HG02840 (cell line): ENCODE measurements around the gene CNKSR2.

Experiments used
- ATAC-seq: cut with Tn5 transposase; IDR thresholded peaks from one replicate; pipeline ENCODE4 v1.9.1; 2021; ENCODE audit warnings: mild to moderate bottlenecking, moderate library complexity, moderate number of reproducible peaks; ENCODE audit not compliant: unreplicated experiment, low FRiP score

CNKSR2 gene

DNA sequence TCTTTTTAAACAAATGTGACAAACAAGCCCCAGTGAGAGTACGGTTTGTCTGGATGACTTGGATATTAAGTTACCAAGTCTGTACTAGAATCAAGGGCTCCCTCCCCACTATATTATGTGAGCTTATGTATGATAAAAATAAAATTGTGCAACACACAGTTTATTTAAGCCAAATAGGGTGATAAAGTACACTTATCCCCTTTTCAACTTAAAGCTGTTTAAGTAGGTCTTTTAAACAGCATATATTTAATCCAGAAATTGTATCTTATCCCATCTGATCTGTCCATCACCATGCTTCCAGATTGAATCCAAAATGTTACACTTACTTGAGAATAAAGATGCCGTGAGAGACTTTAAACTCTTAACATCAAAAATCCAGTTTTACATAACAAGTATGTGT is 285.9 kb downstream of the CNKSR2 start:
- ATAC-seq = no peak

DNA sequence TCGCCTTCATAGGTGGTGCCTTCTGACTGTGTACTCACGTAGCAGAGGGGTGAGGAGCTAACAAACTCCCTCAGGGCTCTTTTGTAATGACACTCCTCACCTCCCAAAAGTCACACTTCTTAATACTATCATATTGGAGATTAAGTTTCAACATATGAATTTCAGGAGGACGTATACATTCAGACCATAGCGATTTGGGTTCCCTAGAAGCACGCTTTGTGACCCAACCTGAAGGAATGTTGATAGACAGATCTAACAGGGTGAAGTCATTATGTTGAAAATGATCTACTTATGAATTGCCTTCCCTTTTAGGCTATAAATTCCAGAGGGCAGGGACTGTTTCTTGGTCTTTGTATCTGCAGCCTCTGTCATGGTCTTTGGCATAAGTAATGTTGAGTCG is 287.1 kb downstream of the CNKSR2 start:
- no peak for ATAC-seq

DNA sequence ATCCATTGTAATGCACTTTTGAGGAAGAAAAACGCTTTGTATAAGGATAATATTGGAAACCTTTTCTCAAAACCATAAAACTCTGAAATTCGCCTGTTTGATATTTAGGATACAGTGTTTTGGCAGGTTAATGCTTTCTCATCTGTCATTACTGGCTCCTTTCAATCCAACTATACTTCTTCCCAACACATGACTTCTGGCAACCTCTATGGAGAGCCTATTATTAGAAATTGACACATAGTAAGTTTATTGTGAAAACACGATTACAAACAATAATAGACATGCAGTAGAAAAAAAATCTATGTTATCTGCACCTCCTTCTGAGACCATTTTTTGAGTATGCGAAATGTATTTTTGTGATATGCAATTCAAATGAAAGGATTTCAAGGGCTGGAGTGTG is 288.5 kb downstream of the CNKSR2 start:
- no peak for ATAC-seq

DNA sequence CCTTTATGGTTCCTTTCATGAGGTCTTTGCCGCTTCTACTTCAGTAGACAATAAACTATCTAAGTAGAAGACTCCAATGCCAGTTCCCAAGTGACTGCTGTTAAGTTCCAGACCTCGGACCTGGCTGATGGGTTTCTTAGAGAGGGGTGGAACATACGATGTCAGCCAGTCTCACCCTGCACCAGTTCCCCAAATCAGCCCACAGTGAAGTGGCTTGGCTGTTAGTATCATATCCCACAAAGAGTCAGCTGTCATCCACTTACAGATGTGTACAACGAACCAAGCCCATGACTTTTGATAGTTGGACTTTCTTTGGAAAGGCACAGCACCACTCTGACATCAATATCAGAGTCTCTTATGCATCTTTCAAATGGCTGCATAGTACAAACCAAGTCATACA is 292.0 kb downstream of the CNKSR2 start:
- ATAC-seq = no peak

DNA sequence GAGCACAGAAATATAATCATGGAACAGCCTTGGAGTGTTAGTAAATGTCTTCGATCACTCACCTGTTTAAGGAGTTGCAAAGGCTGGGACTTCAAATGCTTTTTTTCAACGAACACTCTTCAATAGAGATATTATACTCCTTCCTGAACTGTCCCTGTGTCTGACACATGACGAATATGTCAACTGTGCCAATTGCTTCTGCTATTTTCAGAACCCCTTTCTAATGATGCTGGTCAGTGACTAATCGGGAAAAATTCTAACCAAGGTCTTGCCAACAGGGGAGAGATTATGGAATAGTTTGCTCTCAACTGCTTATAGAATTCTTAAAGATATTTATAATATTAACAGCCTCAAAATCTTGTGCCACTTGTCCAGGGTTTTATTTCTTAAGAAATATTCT is 292.5 kb downstream of the CNKSR2 start:
- no peak for ATAC-seq

DNA sequence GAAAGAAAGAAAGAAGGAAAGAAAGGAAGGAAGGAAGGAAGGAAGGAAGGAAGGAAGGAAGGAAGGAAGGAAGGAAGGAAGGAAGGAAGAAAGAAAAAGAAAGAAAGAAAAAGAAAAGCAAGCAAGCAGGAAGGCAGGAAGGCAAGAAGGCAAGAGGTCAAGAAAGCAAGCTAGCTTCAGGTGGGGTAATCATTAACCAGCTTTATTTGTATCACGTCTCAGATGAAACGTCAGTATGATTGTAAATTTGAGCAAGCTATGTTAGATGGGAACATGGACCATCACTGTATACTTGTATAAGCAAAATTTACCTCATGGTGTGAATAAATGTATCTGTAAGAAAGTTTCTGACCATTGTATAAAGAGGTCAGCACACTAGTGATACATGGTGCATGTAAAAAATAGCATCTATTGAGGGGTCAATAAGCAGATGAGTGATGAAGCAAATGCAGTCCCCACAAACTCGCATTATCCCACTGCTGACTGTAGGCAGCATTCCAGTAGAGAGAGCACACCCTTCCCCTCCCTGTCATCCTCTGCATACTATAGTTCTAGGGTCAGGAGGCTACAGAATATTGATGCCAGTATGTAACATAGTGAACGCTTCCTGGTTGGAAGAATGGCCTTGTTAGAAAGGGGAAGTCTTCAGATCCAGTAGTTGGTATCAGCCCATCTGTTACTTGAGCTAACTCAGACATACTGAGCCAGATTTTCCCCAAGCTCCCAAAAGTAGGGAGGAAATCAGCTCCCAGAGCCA is 300.4 kb downstream of the CNKSR2 start:
- no peak for ATAC-seq

DNA sequence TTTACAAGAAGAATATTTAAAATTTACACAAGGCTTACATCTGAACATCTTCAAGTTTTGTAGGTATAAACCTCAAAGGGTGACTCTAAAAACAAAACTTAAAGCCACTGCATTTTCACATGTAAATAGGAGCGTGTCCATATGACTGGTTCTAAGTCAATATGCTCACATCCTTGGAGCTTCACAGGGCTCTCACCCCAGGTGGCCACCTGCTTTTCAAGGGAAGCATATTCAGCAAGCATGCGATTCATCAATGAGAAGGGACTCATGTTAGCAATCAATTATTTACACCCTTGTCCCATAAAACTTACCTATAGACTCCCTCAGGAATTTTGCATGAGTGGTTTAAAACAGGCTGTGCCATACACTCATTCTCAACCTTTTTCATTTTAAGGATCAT is 301.7 kb downstream of the CNKSR2 start:
- no peak for ATAC-seq

DNA sequence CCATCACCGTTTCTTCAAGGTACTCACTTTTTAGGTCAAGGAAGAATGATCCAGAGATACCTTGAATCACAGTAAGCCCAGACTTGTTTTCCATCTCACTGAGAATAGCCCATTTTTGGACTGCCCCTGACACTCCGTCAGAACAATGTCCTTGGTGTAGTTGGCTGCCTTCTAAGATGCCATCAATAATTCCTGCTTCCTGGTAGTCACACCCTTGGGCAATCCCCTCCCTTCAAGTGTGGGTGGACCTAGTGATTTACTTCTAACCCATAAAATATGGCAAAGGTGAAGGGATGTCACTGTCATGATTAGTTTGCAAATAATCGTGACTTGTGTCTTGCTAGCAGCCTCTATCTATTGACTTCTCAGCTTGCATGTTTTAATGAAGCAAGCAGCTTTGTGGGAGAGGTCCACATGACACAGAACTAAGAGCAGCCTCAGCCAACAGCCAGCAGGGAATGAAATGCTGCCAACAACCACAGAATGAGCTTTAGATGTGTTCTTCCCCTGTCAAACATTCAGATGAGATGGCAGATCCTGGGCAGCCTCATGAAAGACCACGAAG is 303.9 kb downstream of the CNKSR2 start:
- no peak for ATAC-seq

DNA sequence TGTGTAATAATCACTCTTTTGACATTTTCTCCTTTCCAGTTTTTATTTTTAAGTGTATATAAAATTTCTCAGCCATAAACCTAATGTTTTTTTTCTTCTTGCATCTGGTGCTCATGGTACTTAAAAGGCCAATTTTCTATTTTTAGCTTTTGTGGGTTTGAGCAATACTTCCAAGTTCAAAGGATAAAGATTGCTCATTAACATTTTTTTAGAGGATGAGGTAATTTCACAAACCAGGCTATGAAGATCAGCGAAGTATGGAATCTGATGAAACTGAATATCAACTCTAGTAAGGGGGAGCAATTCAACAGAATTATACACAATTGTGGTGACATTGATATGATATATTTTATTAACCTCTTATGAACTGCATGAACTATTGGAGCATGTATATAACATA is 309.7 kb downstream of the CNKSR2 start:
- ATAC-seq = no peak

DNA sequence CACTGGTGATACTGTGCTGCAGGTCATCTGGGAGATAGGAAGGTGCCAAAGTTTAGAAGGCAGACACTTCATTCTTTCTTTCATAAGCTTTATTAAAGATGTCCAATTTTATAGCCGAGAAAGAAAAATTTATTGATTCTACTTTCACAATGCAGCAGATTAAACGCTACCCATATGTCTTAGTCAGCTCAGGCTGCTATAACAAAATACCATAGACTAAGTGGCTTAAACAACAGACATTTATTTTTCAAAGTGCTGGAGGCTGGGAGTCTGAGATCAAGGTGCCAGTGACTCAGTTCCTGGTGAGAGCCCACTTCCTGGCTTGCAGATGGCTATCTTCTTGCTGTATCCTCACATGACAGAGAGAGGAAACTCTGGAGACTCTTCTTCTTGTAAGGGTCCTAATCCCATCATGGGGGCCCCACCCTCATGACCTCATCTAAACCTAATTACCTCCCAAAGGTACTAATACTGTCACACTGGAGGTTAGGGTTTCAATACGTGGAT is 317.3 kb downstream of the CNKSR2 start:
- no peak for ATAC-seq

DNA sequence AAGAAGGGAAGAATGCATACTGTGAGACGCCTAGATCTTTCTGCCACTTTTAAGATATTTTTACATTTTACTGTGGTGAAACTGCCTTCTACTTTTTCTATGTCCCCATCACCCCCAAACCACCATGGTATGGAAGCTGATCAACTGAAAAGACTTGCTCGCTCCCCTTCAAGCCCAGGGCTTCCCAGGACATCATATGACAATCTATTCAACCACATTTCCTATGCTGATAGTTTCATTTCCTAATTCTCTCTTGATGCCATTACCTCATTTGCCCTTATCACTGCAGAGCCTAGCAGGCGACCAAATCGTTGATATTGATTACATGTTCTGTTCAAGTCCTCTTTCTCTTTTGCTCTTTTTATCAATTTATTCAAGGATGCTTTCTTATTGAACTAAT is 324.1 kb downstream of the CNKSR2 start:
- ATAC-seq = no peak

DNA sequence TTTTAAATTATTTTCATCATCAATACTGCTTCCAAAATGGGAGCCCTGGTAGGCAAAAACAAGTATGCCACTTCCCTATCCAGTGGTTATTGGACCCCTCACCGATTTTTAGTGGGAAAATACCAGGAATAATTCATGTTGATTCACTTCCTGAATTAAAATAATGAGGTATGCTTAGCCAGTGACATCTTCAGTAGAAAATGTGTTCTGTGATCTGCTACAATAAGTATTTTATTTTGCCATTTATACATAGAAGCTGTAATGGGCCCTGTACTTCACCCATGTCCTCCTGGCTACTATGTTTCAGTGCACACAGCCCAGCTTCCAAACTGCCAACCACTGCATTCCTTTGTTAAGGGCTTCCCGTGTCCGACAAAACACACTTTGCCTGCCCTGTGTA is 324.9 kb downstream of the CNKSR2 start:
- no peak for ATAC-seq

DNA sequence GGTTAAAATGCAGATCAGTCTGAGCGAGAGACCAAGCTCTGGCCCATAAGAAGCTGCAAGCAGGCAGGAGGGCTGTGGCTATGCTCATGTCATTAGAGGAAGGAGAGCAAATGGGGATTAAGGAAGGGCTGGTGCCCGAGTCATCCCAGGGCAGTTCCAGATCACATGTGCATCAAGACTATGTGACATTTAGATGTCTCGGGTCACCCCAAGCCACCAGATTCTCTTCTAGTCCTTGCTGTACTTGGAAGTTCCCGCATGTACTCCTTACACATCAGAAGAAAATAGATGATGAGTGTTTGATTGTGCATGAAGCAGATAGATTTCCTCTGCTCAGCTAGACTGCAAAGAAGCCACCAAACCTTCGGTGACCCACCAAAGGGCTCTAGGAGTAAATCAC is 326.1 kb downstream of the CNKSR2 start:
- ATAC-seq = no peak

DNA sequence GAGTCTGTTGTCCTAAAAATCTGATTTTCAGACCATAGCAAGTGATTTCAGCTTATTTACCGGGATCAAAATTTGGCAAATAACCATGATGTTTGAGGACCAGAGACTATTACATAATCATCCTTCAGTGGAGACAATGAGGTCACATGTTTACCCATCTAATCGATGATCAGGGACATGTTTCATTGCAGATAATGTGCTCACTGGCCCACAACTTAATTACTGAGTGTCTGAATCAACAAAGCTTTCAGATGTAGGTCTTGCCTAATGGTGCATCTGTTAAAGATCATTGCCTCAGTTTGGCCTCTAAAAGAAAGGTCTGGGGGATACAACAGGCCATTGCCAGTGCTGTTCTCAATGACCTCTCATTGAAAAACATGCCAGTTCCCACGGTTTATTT is 326.7 kb downstream of the CNKSR2 start:
- ATAC-seq = no peak

DNA sequence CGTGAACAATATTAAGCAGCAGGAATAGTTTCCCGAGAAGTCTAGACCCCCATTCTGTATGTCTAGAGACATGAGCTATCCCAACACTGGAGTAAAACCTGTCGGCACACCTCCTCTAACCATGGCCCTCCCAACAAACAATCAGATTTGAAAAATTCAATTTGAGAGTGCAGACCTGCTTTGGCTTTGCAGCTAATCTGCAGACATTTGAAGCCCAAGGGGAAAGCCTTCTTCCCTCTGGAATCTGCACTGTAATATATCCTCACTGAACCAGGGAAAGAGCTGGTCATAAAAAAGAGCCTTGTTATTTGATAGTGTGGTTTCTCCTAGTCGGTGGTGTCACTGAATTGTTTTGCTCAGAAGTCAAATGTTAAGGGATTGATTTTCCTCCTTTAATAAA is 328.5 kb downstream of the CNKSR2 start:
- no peak for ATAC-seq
